Colonic mucosa (tissue), 4 donors: ENCODE results near the gene ZSWIM1. TPM values are rescaled to one million over a fixed set of nuclear protein-coding genes. Genes with fewer than 3 reads are reported as not detected.

ENCODE experiments used
- DNase-seq: peaks from one replicate; pipeline ENCODE4 v3.0.0-alpha.2; 2020
- H3K27ac ChIP-seq: fragments of 200-600 bp; one replicate; pipeline ENCODE4 v1.8.0; 2021
- H3K27me3 ChIP-seq: fragments of 200-600 bp; one replicate; pipeline ENCODE4 v1.8.0; 2021
- H3K36me3 ChIP-seq: fragments of 200-600 bp; one replicate; pipeline ENCODE4 v1.8.0; 2021
- H3K4me1 ChIP-seq: fragments of 200-600 bp; one replicate; pipeline ENCODE4 v1.8.0; 2021; ENCODE audit warnings: mild to moderate bottlenecking
- H3K4me3 ChIP-seq: fragments of 200-600 bp; one replicate; pipeline ENCODE4 v1.8.0; 2021
- H3K9ac ChIP-seq, 2 donors: one replicate each; pipeline ENCODE4 v1.7.0; 2013; ENCODE audit warnings: control low read depth in 2 of 2, low read depth in 2 of 2, low read length in 2 of 2
- H3K9me3 ChIP-seq: fragments of 200-600 bp; one replicate; pipeline ENCODE4 v1.8.0; 2021
- CTCF ChIP-seq: fragments of 200-600 bp; IDR thresholded peaks from one replicate; pipeline ENCODE4 v1.8.0; 2022; ENCODE audit warnings: antibody characterized with exemption, mild to moderate bottlenecking
- intact Hi-C: fragments of 100-400 bp; cut with DNase I; formaldehyde crosslinking; loops from one replicate; pipeline ENCODE4 v1.14.1; 2022
- total RNA-seq, 2 donors: library from RNA; stranded (reverse); fragmentation: NEBNext Ultra II Directional in 1 of 2; extraction: Animal tissue kit (Norgen Biotek cat#: 25700) in 1 of 2; gene quantifications; one replicate each; pipeline ENCODE4 v1.2.1, GENCODE V29; 2021
- donor health status: healthy.
- donor health status: DM: no; HTN: no; CAD: no.
- donor health status: DM: no; HTN: no; CAD: no.

Gene ZSWIM1
- total RNA-seq, result 10 to 100 TPM; 13.3 to 13.4 TPM

GRCh38 chr20:45880988-45881788 lies at the start of gene ZSWIM1:
ZSWIM1 (plus strand) TSS chr20:45881227; CDS start chr20:45882593, 1,366 bp downstream.
- Histone ChIP-seq H3K9me3 (no peaks in the 10 kb centered on the region), H3K9ac (peak within 1 kb of the TSS; percentile 71 to 100), H3K36me3 (peaks cover 6% of the 10 kb centered on the region), H3K27ac (peak within 1 kb of the TSS; percentile 46), H3K4me1 (no peaks in the 10 kb centered on the region), H3K27me3 (no peaks in the 10 kb centered on the region), H3K4me3 (peak within 1 kb of the TSS; percentile 51)
- intact Hi-C loops, result loop anchor here (10.0 kb wide), 1 partner anchor 56 kb away; the partner anchor contains the start of gene TNNC2
- peak; percentile 100 for DNase-seq
- TF ChIP-seq CTCF, result no peak

GRCh38 chr20:45832619-45833018 lies 48.4 kb upstream of the ZSWIM1 start:
- no peak for TF ChIP-seq CTCF
- H3K27me3 ChIP-seq, result no peaks in the 10 kb centered on the region
- H3K36me3 ChIP-seq, result no peaks in the 10 kb centered on the region
- intact Hi-C loops, result no loop called here
- H3K9ac ChIP-seq, result no peak overlapping the region
- H3K4me3 ChIP-seq, result no peak overlapping the region
- DNase-seq, result no peak
- peak overlapping the region; percentile 85 for H3K27ac ChIP-seq
- no peaks in the 10 kb centered on the region for H3K9me3 ChIP-seq
- H3K4me1 ChIP-seq, result peaks cover 6% of the 10 kb centered on the region

- H3K4me1 ChIP-seq, result peaks cover 6% of the 10 kb centered on the region
- H3K4me3 ChIP-seq, result peak within 1 kb of the TSS; percentile 58
- peak within 1 kb of the TSS; percentile 60 to 85 for H3K9ac ChIP-seq
- DNase-seq, result peak; percentile 81
- TF ChIP-seq CTCF, result no peak
- H3K27ac ChIP-seq, result peak within 1 kb of the TSS; percentile 85
- H3K27me3 ChIP-seq, result no peaks in the 10 kb centered on the region
- intact Hi-C loops, result no loop called here
- no peaks in the 10 kb centered on the region for H3K36me3 ChIP-seq
- no peaks in the 10 kb centered on the region for H3K9me3 ChIP-seq
Observed at GRCh38 chr20:45833030-45833882, 47.8 kb upstream of the ZSWIM1 start, which contains the start of gene SNX21. SNX21 (plus strand) TSS chr20:45833799; CDS start chr20:45833920, 121 bp downstream.

- DNase-seq, result peak; percentile 75
- H3K9ac ChIP-seq, result peak overlapping the region; percentile 60 to 85
- no peaks in the 10 kb centered on the region for H3K9me3 ChIP-seq
- intact Hi-C loops, result no loop called here
- peak overlapping the region; percentile 58 for H3K4me3 ChIP-seq
- peak overlapping the region; percentile 85 for H3K27ac ChIP-seq
- H3K27me3 ChIP-seq, result no peaks in the 10 kb centered on the region
- H3K36me3 ChIP-seq, result no peaks in the 10 kb centered on the region
- H3K4me1 ChIP-seq, result peaks cover 6% of the 10 kb centered on the region
- no peak for TF ChIP-seq CTCF
Observed at GRCh38 chr20:45833883-45834796, 46.9 kb upstream of the ZSWIM1 start.
